HEK293 (cell line): Measurements from ENCODE around the gene NUP62.

ENCODE experiments used
- BCL11A ChIP-seq: fragments of 450-650 bp; formaldehyde crosslinking; IDR thresholded peaks from 2 replicates; pipeline ENCODE4 v1.5.1; 2016; ENCODE audit warnings: low read depth, missing biosample characterization, missing genetic modification characterization
- CTCF ChIP-seq: fragments of 450-650 bp; formaldehyde crosslinking; IDR thresholded peaks from 2 replicates; pipeline ENCODE4 v1.5.1; 2016; ENCODE audit warnings: missing biosample characterization, missing genetic modification characterization
- GLI4 ChIP-seq: fragments of 450-650 bp; formaldehyde crosslinking; IDR thresholded peaks from 2 replicates; pipeline ENCODE4 v1.5.1; 2016; ENCODE audit warnings: missing biosample characterization, missing genetic modification characterization
- REPIN1 ChIP-seq: fragments of 450-650 bp; formaldehyde crosslinking; IDR thresholded peaks from 2 replicates; pipeline ENCODE4 v1.5.1; 2017; ENCODE audit warnings: missing biosample characterization, missing genetic modification characterization, low read depth
- SP7 ChIP-seq: fragments of 450-650 bp; formaldehyde crosslinking; IDR thresholded peaks from 2 replicates; pipeline ENCODE4 v1.5.1; 2016; ENCODE audit warnings: missing biosample characterization, missing genetic modification characterization
- YY1 ChIP-seq: fragments of 450-650 bp; formaldehyde crosslinking; IDR thresholded peaks from 2 replicates; pipeline ENCODE4 v1.5.1; 2018; ENCODE audit warnings: missing biosample characterization, missing genetic modification characterization
- ZNF10 ChIP-seq: fragments of 450-650 bp; formaldehyde crosslinking; IDR thresholded peaks from 2 replicates; pipeline ENCODE4 v1.5.1; 2017; ENCODE audit warnings: missing biosample characterization, missing genetic modification characterization
- ZNF280D ChIP-seq: fragments of 450-650 bp; formaldehyde crosslinking; IDR thresholded peaks from 2 replicates; pipeline ENCODE4 v1.5.1; 2016; ENCODE audit warnings: missing biosample characterization, missing genetic modification characterization
- ZNF292 ChIP-seq: fragments of 450-650 bp; formaldehyde crosslinking; IDR thresholded peaks from 2 replicates; pipeline ENCODE4 v1.5.1; 2016; ENCODE audit warnings: low read depth, missing biosample characterization, missing genetic modification characterization, borderline replicate concordance
- ZNF423 ChIP-seq: fragments of 450-650 bp; formaldehyde crosslinking; IDR thresholded peaks from 2 replicates; pipeline ENCODE4 v1.5.1; 2016; ENCODE audit warnings: missing biosample characterization, missing genetic modification characterization
- ZNF621 ChIP-seq: fragments of 450-650 bp; formaldehyde crosslinking; IDR thresholded peaks from 2 replicates; pipeline ENCODE4 v1.5.1; 2017; ENCODE audit warnings: missing biosample characterization, missing genetic modification characterization
- ZNF670 ChIP-seq: fragments of 450-650 bp; formaldehyde crosslinking; IDR thresholded peaks from 2 replicates; pipeline ENCODE4 v1.5.1; 2016; ENCODE audit warnings: missing biosample characterization, missing genetic modification characterization, low read depth
- ZNF701 ChIP-seq: fragments of 450-650 bp; formaldehyde crosslinking; IDR thresholded peaks from 2 replicates; pipeline ENCODE4 v1.5.1; 2016; ENCODE audit warnings: missing biosample characterization, missing genetic modification characterization

GRCh38 chr19:49889038-49889686, 40.1 kb downstream of the NUP62 start:
- TF ChIP-seq CTCF (tag by site-specific recombination) (no peak), ZNF292 (tag by site-specific recombination) (no peak), SP7 (no peak), YY1 (no peak), BCL11A (tag by site-specific recombination) (no peak), GLI4 (tag by site-specific recombination) (no peak), ZNF670 (tag by site-specific recombination) (no peak), ZNF280D (tag by site-specific recombination) (no peak), ZNF423 (no peak), ZNF10 (tag by site-specific recombination) (no peak), ZNF701 (tag by site-specific recombination) (no peak), REPIN1 (tag by site-specific recombination) (no peak), ZNF621 (no peak)
